Skin epidermis (tissue), 12 donors: ENCODE results near the gene WWC1.
"Not testable (repeated sequence)": the region's sequence is repeated elsewhere in the genome, so short reads cannot be mapped to it uniquely, and the experiment has no call there.

Experiments
- H3K27ac ChIP-seq, 21 experiments: fragments of 200-600 bp; sonication (generic) in 11 of 21; one replicate each; pipeline ENCODE4 v1.5.0; 2020; ENCODE audit warnings: mild to moderate bottlenecking in 3 of 21, inconsistent platforms in 2 of 21, moderate library complexity in 2 of 21
- H3K4me3 ChIP-seq, 7 experiments: fragments of 200-600 bp; sonication (generic) in 2 of 7; one replicate each; pipeline ENCODE4 v1.5.0; 2020; ENCODE audit warnings: inconsistent platforms in 2 of 7, mild to moderate bottlenecking in 2 of 7, moderate library complexity in 1 of 7

Gene WWC1

DNA sequence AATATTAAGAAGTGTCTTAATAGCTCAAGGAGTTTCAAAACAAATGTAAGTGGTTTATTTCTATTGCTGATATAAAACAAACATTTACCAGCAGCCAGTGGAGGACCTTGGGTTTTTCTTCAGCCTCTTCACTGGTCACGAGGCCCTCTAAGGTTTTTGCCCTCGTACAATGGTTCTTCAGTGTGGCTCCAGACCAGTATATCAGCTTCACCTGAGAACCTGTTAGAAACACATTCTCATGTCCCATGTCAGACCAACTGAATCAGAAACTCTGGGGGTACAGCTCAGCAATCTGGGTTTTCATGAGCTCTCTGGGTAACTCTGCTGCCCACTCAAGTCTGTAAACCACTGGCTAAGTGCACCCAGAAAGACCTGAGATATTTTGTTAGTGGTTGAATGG lies 12.9 kb downstream of the WWC1 start:
- Histone ChIP-seq H3K4me3 (no peak overlapping the region), H3K27ac (no peak overlapping the region)

DNA sequence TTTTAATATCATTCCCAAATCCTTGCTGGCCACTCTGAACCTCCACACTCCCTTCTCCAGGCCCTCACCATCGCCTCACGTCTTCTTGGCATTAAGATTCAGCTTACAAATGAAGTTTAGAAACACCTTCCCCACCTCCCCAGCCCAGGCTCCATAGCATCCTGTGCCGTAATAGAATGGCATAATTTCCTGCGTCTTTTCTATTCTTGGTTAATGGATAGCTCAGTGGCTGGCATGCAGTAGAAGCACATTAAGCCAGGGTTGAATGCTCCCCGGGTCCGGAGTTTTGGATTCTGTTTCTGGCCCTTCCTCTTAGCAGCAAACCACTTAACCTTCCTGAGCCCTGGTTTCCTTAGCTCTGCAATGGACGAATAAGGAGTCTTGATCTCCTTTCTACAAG lies 13.8 kb downstream of the WWC1 start:
- Histone ChIP-seq H3K4me3 (no peak overlapping the region), H3K27ac (no peak overlapping the region)

DNA sequence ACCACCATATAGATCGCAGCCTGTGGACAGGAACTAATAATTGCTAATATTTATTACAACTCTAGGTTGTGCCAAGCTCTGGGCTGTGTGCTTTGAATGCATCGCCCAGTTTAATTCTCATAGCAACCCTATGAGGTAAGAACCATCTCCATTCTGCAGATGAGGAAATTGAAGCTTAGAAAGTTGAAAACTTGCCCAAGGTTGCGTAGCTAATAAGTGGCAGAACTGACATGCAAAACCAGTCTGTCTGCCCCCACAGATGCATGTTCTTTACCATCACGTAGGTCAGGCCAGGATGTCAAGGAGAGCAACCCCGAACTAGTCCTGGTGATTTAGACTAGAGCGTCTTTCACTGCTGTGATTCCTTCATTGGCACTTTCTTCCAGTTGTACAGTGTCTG lies 15.6 kb downstream of the WWC1 start:
- no peak overlapping the region for H3K27ac ChIP-seq
- H3K4me3 ChIP-seq = no peak overlapping the region

GRCh38 chr5:168307925-168308584 lies 16.6 kb downstream of the WWC1 start:
- Histone ChIP-seq H3K27ac (no peak overlapping the region), H3K4me3 (no peak overlapping the region)

GRCh38 chr5:168308976-168309598 lies 17.6 kb downstream of the WWC1 start:
- no peak overlapping the region for H3K4me3 ChIP-seq
- no peak overlapping the region for H3K27ac ChIP-seq

GRCh38 chr5:168310541-168310940 lies 19.1 kb downstream of the WWC1 start:
- H3K4me3 ChIP-seq, H3K27ac ChIP-seq: not testable (repeated sequence)

DNA sequence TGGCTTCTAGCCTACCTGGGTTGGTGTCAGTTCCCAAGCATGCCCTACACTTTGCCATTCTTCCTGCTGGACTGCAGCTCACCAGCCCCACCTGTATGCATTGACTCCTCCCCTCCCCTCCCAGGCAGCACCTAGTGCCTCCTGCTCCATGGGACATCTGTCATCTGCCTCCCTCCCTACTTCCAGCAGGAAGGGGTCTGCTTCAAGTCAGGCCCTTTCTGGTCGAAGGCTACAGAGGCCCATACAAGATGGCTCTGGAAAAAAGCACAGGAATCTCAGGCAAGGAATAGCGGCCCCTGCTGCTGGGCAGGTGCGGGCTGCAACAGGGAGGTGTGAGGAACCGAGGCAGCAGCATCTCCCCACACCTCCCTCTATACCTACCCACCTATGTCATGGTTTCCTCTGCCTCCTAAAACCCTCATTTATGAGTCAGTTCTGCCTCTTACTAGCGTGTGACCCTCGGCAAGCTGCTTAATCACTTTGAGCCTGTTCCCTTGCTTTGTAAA lies 19.7 kb downstream of the WWC1 start:
- Histone ChIP-seq H3K27ac (no peak overlapping the region), H3K4me3 (no peak overlapping the region)

DNA sequence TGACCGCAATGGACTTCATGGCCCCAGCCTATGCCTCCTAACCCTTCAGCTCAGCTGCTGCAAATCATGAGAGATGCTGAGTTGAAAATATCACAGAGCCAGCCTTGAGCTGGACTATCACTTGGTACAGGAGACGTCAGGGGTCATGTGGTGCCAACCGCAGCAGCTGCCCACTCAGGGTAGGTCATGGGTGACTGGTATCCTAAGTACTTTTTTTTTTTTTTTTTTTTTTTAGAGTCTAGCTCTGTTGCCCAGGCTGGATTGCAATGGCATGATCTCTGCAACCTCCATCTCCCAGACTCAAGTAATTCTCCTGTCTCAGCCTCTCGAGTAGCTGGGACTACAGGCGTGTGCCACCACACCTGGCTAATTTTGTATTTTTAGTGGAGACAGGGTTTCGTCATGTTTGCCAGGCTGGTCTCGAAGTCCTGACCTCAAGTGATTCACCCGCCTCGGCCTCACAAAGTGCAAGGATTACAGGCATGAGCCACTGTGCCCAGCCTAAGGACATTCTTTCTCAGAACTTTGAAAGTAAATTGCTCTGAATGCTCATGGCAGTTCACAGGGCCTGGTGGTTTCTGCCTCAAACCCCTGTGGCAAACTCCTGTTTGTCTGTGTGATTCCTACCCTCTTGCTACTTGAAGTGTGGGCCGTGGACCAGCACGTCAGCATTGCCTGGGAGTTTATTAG lies 21.3 kb downstream of the WWC1 start:
- Histone ChIP-seq H3K27ac (no peak overlapping the region), H3K4me3 (no peak overlapping the region)

- Histone ChIP-seq H3K4me3 (no peak overlapping the region), H3K27ac (no peak overlapping the region)
These were observed 22.3 kb downstream of the WWC1 start for GRCh38 chr5:168313596-168314204.

DNA sequence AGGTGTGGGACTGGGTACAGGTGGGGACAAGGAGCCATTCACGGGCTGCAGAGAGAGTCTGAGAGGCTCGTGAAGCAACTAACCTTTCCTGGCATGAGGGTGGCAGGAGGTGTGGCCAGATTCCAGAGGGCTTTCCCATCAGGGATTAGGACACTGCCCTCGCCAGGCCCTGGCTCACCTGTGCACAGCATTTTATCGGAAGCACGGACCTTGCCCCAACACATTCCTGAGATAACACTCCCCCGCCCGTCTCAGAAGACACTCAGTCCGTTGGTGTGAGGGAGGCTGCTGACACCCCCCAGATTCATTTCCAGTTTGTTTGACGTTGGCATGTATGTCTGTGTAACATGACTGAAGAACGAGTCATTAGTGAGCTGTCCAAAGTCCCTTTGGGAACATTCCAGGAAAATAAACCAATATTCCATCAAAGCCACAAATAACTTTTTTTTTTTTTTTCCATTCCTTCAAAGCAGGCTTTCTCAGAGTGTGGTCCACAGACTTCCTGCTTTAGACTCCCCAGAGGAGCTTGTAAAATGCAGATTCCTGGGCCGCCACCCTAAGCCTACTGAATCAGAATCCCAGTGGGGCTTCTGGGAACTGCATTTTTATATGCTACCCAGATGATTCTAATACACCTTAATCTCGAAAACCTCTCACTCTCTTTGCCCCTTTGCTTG lies 23.4 kb downstream of the WWC1 start:
- Histone ChIP-seq H3K4me3 (no peak overlapping the region), H3K27ac (peak overlapping the region in 9 of 21 experiments; percentile 25 to 63 (median 36))

DNA sequence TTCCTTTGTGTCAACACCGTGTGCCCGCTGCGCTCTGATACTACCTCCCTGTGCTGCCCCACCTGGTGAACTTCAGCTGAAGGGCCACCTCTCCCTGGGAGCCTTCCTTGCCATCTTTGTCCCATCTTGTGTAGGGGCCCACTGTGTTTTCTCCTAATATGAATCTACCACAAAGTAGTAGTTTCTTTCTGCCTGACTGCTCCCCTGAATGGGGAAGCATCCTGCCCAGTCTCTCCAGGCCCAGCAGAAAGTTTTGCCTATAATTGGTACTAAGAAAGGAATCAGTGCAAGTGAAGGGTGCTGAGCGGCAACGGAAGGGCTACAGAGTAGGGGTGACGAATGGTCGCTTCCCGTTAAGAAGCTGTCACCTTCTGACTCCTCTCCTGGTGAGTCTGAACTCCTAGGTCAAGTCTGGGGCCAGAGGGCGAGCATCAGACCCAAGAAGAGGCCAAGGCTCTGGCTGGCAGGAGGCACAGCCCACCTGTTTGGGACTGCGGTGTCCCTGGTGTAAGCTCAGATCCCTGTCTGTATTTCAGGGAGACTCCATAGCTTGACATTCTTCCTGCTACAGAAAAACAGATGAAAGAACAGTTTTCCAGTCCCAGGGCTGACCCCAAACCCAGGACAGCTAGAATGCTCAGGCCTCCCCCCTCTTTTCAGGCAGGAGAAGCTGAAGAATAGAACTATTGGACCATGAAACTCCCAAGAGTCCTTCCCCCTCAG lies 24.1 kb downstream of the WWC1 start:
- no peak overlapping the region for H3K4me3 ChIP-seq
- peak overlapping the region in 9 of 21 experiments; percentile 9 to 63 (median 31) for H3K27ac ChIP-seq

GRCh38 chr5:168316139-168316578 lies 24.7 kb downstream of the WWC1 start:
- peak overlapping the region in 11 of 21 experiments; percentile 9 to 63 (median 36) for H3K27ac ChIP-seq
- no peak overlapping the region for H3K4me3 ChIP-seq

DNA sequence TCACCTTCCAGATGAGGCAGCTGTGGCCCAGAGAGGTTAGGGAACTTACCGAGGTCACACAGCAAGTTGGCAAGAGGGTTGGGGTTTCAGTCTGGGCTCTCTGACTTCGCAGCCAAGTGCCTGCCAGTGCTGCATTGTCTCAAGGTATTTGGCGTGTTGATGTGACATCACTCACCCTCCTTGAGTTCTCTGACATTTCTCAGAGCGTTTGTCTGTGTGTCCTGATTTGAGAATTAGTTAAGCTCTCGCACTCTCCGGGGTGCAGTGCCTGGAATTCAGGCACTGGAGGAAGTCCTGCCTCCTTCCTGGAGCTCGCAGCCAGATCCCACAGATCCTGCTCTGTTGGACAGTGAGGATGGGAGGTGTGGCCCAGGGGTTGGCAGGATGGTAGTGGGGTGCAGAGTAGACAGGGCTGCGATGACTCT lies 25.7 kb downstream of the WWC1 start:
- Histone ChIP-seq H3K4me3 (no peak overlapping the region), H3K27ac (peak overlapping the region in 6 of 21 experiments; percentile 24 to 50 (median 33))

DNA sequence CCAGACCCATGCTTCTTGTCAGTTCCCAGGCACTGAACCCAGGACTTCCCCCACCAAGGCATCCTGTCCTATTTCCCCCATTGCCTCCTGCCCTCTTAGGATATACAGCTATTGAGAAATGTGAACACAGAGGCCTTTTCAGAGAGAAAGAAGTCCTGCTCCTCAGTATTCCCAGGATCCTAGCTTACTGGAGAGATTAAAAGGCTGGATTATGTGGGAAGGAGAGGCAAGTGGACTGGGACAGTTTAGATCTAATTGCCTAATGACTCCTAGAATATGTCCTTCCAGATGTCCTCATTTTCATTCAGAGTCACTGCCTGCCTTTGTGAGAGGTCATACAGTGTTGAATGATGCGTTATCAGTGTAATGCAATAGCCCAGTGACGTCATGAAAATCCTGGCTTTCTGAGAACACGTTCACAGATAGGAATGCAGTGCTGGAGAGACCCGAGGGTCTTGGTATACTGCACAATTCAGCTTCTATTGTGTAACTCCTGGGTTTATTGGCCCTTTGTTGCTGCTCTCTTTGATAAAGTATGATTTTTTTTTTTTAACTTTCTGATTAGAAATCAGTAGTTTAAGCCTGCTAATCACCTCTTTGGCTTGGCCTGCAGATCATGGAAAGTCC lies 26.2 kb downstream of the WWC1 start:
- peak overlapping the region in 6 of 21 experiments; percentile 24 to 50 (median 33) for H3K27ac ChIP-seq

GRCh38 chr5:168318240-168318639 lies 26.8 kb downstream of the WWC1 start:
- H3K4me3 ChIP-seq = no peak overlapping the region
- H3K27ac ChIP-seq = no peak overlapping the region

More for the DNA sequence above, 26.2 kb downstream of the WWC1 start:
- no peak overlapping the region for H3K4me3 ChIP-seq

- no peak overlapping the region for H3K27ac ChIP-seq
- H3K4me3 ChIP-seq = no peak overlapping the region
These were observed 28.3 kb downstream of the WWC1 start for GRCh38 chr5:168319774-168320173.

DNA sequence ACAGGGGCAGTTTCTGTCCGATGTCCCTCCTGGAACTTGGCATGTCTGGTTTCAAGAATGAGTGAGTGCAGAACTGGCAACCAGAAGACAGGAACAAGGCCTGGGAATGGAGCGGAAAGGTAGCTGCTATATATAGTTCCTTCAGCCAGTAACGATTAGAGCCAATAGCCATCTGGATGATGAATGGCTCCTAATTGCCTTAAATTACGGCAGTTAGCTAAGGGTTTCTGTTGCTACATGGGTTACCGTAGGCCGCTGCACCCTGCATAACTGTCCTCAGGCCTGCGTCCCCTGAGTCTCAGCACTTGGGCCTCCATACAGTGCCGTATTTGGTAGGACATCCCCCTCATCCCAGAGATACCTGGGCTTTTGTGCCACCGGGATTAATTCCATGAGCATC lies 29.4 kb downstream of the WWC1 start:
- Histone ChIP-seq H3K4me3 (no peak overlapping the region), H3K27ac (no peak overlapping the region)

DNA sequence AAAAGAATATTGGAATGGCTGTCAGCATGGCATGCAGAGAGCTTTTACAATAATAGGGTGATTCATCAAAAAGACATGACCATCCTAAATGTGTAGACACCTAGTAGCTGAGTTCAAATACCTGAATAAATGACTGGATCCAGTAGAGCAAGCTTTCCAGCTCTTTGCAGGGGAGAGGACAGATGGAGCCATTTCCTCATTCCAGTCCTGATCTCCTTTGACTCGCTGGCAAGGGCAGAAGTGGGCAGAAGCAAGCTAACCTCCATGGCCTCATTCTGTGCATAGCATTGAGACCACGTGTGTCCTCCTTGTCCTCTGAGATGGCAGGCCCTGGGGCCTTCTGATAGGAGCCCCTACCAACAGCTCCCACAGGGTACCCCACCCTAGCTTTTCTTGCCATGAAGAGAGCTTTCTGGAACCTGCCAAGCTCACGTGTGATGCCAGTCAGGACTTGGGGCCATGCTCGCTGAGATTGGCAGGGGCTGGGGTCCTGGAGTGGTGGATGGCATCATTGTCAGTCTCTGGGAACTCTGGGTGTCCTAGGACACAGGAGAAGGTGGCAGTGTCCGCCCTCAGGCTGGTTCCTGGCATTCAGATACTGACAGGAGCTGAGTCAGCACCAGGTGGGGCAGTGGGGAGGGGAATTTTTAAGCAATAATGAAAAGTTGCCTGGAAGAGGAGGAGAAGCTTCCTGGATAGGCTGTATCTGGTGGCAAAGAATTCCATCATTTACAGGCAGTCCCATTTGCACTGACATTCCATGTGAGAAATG lies 33.6 kb downstream of the WWC1 start:
- peak overlapping the region in 14 of 21 experiments; percentile 26 to 75 (median 57) for H3K27ac ChIP-seq
- H3K4me3 ChIP-seq = no peak overlapping the region
